ENCODE data around the gene MARCHF5. TPM values are rescaled to one million over a fixed set of nuclear protein-coding genes. Genes with fewer than 3 reads are reported as not detected.

MARCHF5 gene
- total and polyA plus RNA-seq, 2 of the 8 experiments (the other 6 are each of a cell fraction or from before 2014, with no cell fraction given): 8.7 to 26.8 TPM

DNA sequence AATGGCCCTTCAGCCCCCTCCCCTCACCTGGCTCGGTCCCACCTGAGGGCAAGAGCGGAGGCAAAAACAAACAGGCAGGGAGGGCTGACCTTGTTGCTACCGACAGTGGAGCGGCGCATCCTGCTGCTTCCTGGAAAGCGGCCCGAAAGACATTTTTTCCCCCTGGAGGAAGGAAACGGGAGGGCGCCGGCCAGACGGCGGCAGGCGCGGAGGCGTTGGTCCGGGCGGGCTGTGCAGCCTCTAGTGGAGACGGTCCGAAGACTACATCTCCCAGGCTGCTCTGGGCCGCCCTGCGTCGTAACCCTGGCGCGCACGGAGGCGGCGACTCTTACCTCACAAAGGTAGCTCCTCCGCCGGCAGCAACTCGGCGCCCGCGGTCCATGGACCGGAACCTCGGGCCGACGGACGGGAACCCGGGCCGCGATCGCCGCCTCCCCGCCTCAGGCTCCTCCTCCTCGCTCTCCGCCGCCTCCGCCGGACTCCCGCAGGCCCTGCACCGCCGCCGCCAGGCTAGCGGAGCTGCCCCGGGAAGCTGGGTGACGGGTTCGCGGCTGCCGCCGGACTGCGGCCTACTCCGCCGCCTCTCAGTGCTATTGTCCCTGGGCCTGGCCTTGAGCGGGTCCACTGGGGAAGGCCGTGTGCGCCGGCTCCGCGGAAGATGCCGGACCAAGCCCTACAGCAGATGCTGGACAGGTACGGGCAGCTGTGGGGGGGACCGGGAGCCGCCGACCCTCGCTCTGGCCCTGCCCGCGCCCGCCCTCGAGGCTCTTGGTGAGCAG is at the start of gene MARCHF5, which contains the start of gene CPEB3 (continued):
- no peak for TF ChIP-seq RXRA (IDR thresholded peaks at IDR 0.05; ENCODE audit: insufficient read depth, low read depth, low read length)
- no peak for TF ChIP-seq CTBP2 (IDR thresholded peaks at IDR 0.05; ENCODE audit: borderline replicate concordance, insufficient read depth, insufficient read length, low read length)
- 0 out of 2 replicates have a peak, but pooled peaks have one; percentile 32 for TF ChIP-seq CHD2 (IDR thresholded peaks at IDR 0.05; ENCODE audit: low read length)
- peak; percentile 83 for TF ChIP-seq ASH2L (IDR thresholded peaks at IDR 0.05; ENCODE audit: low read length)
- TF ChIP-seq GABPA (IDR thresholded peaks at IDR 0.05; ENCODE audit: borderline replicate concordance, insufficient read depth, low read length): peak; percentile 55; the same call in 1 of the 2 replicates
- TF ChIP-seq ZNF274 (IDR thresholded peaks at IDR 0.05; ENCODE audit: borderline replicate concordance, extremely low read depth, low read length): no peak
- TF ChIP-seq, protein P1, sequence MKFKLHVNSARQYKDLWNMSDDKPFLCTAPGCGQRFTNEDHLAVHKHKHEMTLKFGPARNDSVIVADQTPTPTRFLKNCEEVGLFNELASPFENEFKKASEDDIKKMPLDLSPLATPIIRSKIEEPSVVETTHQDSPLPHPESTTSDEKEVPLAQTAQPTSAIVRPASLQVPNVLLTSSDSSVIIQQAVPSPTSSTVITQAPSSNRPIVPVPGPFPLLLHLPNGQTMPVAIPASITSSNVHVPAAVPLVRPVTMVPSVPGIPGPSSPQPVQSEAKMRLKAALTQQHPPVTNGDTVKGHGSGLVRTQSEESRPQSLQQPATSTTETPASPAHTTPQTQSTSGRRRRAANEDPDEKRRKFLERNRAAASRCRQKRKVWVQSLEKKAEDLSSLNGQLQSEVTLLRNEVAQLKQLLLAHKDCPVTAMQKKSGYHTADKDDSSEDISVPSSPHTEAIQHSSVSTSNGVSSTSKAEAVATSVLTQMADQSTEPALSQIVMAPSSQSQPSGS (IDR thresholded peaks at IDR 0.05; ENCODE audit: low read length): peak; percentile 47; the same call in 1 of the 2 replicates
- TF ChIP-seq, protein P2, sequence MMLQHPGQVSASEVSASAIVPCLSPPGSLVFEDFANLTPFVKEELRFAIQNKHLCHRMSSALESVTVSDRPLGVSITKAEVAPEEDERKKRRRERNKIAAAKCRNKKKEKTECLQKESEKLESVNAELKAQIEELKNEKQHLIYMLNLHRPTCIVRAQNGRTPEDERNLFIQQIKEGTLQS (IDR thresholded peaks at IDR 0.05; ENCODE audit: insufficient read depth, low read depth, low read length): peak; percentile 78
- TF ChIP-seq KDM5A (IDR thresholded peaks at IDR 0.05; ENCODE audit: low read length): 0 out of 2 replicates have a peak, but pooled peaks have one; percentile 44
- no peak for TF ChIP-seq SP2 (IDR thresholded peaks at IDR 0.05; ENCODE audit: low read length)
- no peak for TF ChIP-seq HDAC2 (IDR thresholded peaks at IDR 0.05; ENCODE audit: borderline replicate concordance in 1 of 2, low read depth in 2 of 2, low read length in 2 of 2)
- no peak for TF ChIP-seq BCL11A (IDR thresholded peaks at IDR 0.05; ENCODE audit: low read depth in 2 of 2, low read length in 2 of 2)
- TF ChIP-seq CBX5 (IDR thresholded peaks at IDR 0.05; ENCODE audit: low read depth, low read length): no peak
- peak; percentile 69; the same call in 1 of the 2 replicates for TF ChIP-seq POLR2AphosphoS5 (IDR thresholded peaks at IDR 0.05; ENCODE audit: low read depth, low read length)
- TF ChIP-seq TBP (IDR thresholded peaks at IDR 0.05; ENCODE audit: low read depth, low read length): peak; percentile 84; the same call in 1 of the 2 replicates
- TF ChIP-seq TEAD4 (IDR thresholded peaks at IDR 0.05; ENCODE audit: low read depth, low read length): 0 out of 2 replicates have a peak, but pooled peaks have one; percentile 9
- TF ChIP-seq RNF2 (IDR thresholded peaks at IDR 0.05; ENCODE audit: borderline replicate concordance, low read depth, low read length, missing control alignments, poor library complexity, severe bottlenecking): no peak
- no peak for TF ChIP-seq KDM1A (IDR thresholded peaks at IDR 0.05; ENCODE audit: borderline replicate concordance, low read length)
- TF ChIP-seq SP1 (IDR thresholded peaks at IDR 0.05; ENCODE audit: low read depth, low read length): peak; percentile 58; the same call in 1 of the 2 replicates
- TF ChIP-seq EP300 (IDR thresholded peaks at IDR 0.05; ENCODE audit: borderline replicate concordance in 1 of 2, low read depth in 2 of 2, low read length in 2 of 2): no peak

All from H1 (cell line).